Ishikawa (cell line): ENCODE results near the gene MTRR.

ENCODE experiments used
- CEBPB ChIP-seq: IDR thresholded peaks from 2 replicates; pipeline ENCODE4 v1.6.1; 2012
- CREB1 ChIP-seq: IDR thresholded peaks from 2 replicates; pipeline ENCODE4 v1.6.1; 2012; ENCODE audit warnings: low read depth
- EGR1 ChIP-seq: IDR thresholded peaks from 2 replicates; pipeline ENCODE4 v1.6.1; 2012
- EP300 ChIP-seq: IDR thresholded peaks from 2 replicates; pipeline ENCODE4 v1.6.1; 2012; ENCODE audit warnings: borderline replicate concordance
- FOXM1 ChIP-seq: IDR thresholded peaks from 2 replicates; pipeline ENCODE4 v1.6.1; 2012; ENCODE audit warnings: low read depth, borderline replicate concordance
- MAX ChIP-seq: IDR thresholded peaks from 2 replicates; pipeline ENCODE4 v1.6.1; 2012
- NFIC ChIP-seq: IDR thresholded peaks from 2 replicates; pipeline ENCODE4 v1.6.1; 2012
- RAD21 ChIP-seq: IDR thresholded peaks from 2 replicates; pipeline ENCODE4 v1.6.1; 2012; ENCODE audit warnings: low read depth
- REST ChIP-seq: IDR thresholded peaks from 2 replicates; pipeline ENCODE4 v1.6.1; 2012; ENCODE audit warnings: low read depth, mild to moderate bottlenecking
- TAF1 ChIP-seq: IDR thresholded peaks from 2 replicates; pipeline ENCODE4 v1.6.1; 2012; ENCODE audit warnings: low read depth, mild to moderate bottlenecking
- TCF12 ChIP-seq: IDR thresholded peaks from 2 replicates; pipeline ENCODE4 v1.6.1; 2012; ENCODE audit warnings: low read depth
- YY1 ChIP-seq: IDR thresholded peaks from 2 replicates; pipeline ENCODE4 v1.6.1; 2012; ENCODE audit warnings: low read depth
- TF ChIP-seq, protein P1 (sequence below): IDR thresholded peaks from 2 replicates; pipeline ENCODE4 v1.6.1; 2012

GRCh38 chr5:7888901-7889300 is 20.0 kb downstream of the MTRR start:
- no peak for TF ChIP-seq RAD21
- TF ChIP-seq CREB1: no peak
- TF ChIP-seq EGR1: no peak
- TF ChIP-seq, protein P1, sequence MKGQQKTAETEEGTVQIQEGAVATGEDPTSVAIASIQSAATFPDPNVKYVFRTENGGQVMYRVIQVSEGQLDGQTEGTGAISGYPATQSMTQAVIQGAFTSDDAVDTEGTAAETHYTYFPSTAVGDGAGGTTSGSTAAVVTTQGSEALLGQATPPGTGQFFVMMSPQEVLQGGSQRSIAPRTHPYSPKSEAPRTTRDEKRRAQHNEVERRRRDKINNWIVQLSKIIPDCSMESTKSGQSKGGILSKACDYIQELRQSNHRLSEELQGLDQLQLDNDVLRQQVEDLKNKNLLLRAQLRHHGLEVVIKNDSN: no peak
- TF ChIP-seq TAF1: no peak
- TF ChIP-seq CEBPB: no peak
- TF ChIP-seq YY1: no peak
- no peak for TF ChIP-seq FOXM1
- no peak for TF ChIP-seq REST
- TF ChIP-seq MAX: no peak
- TF ChIP-seq EP300: no peak
- TF ChIP-seq NFIC: no peak
- TF ChIP-seq TCF12: no peak
